ENCODE results near the gene RAI14.

Gene RAI14

GRCh38 chr5:34718516-34718915 lies 62.4 kb downstream of the RAI14 start:
- no peak overlapping the region for H4K91ac ChIP-seq (ENCODE audit: low read depth, low read length)
- no peak overlapping the region for H2BK12ac ChIP-seq (ENCODE audit: low read length)
- H2AK5ac ChIP-seq (ENCODE audit: low read length), result no peak overlapping the region
- H3K4me1 ChIP-seq (ENCODE audit: control insufficient read depth in 1 of 2, insufficient read depth in 2 of 2, low read length in 2 of 2), result peaks cover 13 to 17% of the 10 kb centered on the region in 2 experiments
- peaks cover 5% of the 10 kb centered on the region for H3K79me2 ChIP-seq (ENCODE audit: control insufficient read depth, insufficient read depth, low read length, poor library complexity)
- H2BK120ac ChIP-seq (ENCODE audit: insufficient read depth, low read length, poor library complexity), result no peak overlapping the region
- no peak overlapping the region for H2AFZ ChIP-seq (ENCODE audit: insufficient read depth, low read length, poor library complexity)
- no peak overlapping the region for H3K14ac ChIP-seq (ENCODE audit: low read length)
- H3K27me3 ChIP-seq (ENCODE audit: insufficient read depth, low read length), result no peaks in the 10 kb centered on the region
- no peaks in the 10 kb centered on the region for H3K9me3 ChIP-seq (ENCODE audit: insufficient read depth, low read depth, low read length)
- H3K4ac ChIP-seq (ENCODE audit: low read depth, low read length), result no peak overlapping the region
- no peak overlapping the region for H3K4me2 ChIP-seq (ENCODE audit: low read length)
- H3K18ac ChIP-seq (ENCODE audit: low read length), result peak overlapping the region; percentile 40
- peaks cover 6 to 9% of the 10 kb centered on the region in 2 experiments for H3K36me3 ChIP-seq (ENCODE audit: control insufficient read depth in 1 of 2, insufficient read depth in 2 of 2, low read length in 2 of 2)
- DNase-seq, result no peak
- peak overlapping the region; percentile 51 for H4K8ac ChIP-seq (ENCODE audit: low read depth, low read length)
- no peak overlapping the region for H3K23ac ChIP-seq (ENCODE audit: low read length)
- no peak overlapping the region for H3K9ac ChIP-seq (ENCODE audit: low read length)
- peaks cover 6% of the 10 kb centered on the region for H3K79me1 ChIP-seq (ENCODE audit: low read length)
- H3K4me3 ChIP-seq (ENCODE audit: low read depth, low read length), result no peak overlapping the region
- no peak overlapping the region for H2BK5ac ChIP-seq (ENCODE audit: low read depth, low read length, poor library complexity)
- no peak overlapping the region for H4K12ac ChIP-seq (ENCODE audit: low read depth, low read length)
- no CpG with 5 or more reads among the region's 4 CpGs for WGBS (ENCODE audit: extremely low coverage, insufficient coverage, insufficient read length)
- no peak overlapping the region for H3K27ac ChIP-seq (ENCODE audit: low read depth, low read length)

GRCh38 chr5:34719029-34719428 lies 62.9 kb downstream of the RAI14 start:
- no peak overlapping the region for H4K91ac ChIP-seq (ENCODE audit: low read depth, low read length)
- no peak overlapping the region for H3K14ac ChIP-seq (ENCODE audit: low read length)
- WGBS (ENCODE audit: extremely low coverage, insufficient coverage, insufficient read length), result no CpG with 5 or more reads among the region's 8 CpGs
- H3K4me3 ChIP-seq (ENCODE audit: low read depth, low read length), result no peak overlapping the region
- peak; percentile 50 to 69 for DNase-seq
- no peak overlapping the region for H4K12ac ChIP-seq (ENCODE audit: low read depth, low read length)
- H2AFZ ChIP-seq (ENCODE audit: insufficient read depth, low read length, poor library complexity), result no peak overlapping the region
- no peak overlapping the region for H3K23ac ChIP-seq (ENCODE audit: low read length)
- no peak overlapping the region for H3K27ac ChIP-seq (ENCODE audit: low read depth, low read length)
- no peak overlapping the region for H4K8ac ChIP-seq (ENCODE audit: low read depth, low read length)
- H3K18ac ChIP-seq (ENCODE audit: low read length), result no peak overlapping the region
- H3K27me3 ChIP-seq (ENCODE audit: insufficient read depth, low read length), result no peaks in the 10 kb centered on the region
- H3K9ac ChIP-seq (ENCODE audit: low read length), result no peak overlapping the region
- H2BK12ac ChIP-seq (ENCODE audit: low read length), result no peak overlapping the region
- no peak overlapping the region for H2BK5ac ChIP-seq (ENCODE audit: low read depth, low read length, poor library complexity)
- peaks cover 13 to 17% of the 10 kb centered on the region in 2 experiments for H3K4me1 ChIP-seq (ENCODE audit: control insufficient read depth in 1 of 2, insufficient read depth in 2 of 2, low read length in 2 of 2)
- H3K9me3 ChIP-seq (ENCODE audit: insufficient read depth, low read depth, low read length), result no peaks in the 10 kb centered on the region
- H3K36me3 ChIP-seq (ENCODE audit: control insufficient read depth in 1 of 2, insufficient read depth in 2 of 2, low read length in 2 of 2), result peaks cover 6 to 9% of the 10 kb centered on the region in 2 experiments
- H3K4ac ChIP-seq (ENCODE audit: low read depth, low read length), result peak overlapping the region; percentile 8
- no peak overlapping the region for H2AK5ac ChIP-seq (ENCODE audit: low read length)
- H3K4me2 ChIP-seq (ENCODE audit: low read length), result no peak overlapping the region
- no peak overlapping the region for H2BK120ac ChIP-seq (ENCODE audit: insufficient read depth, low read length, poor library complexity)
- H3K79me2 ChIP-seq (ENCODE audit: control insufficient read depth, insufficient read depth, low read length, poor library complexity), result peaks cover 5% of the 10 kb centered on the region
- peaks cover 6% of the 10 kb centered on the region for H3K79me1 ChIP-seq (ENCODE audit: low read length)

GRCh38 chr5:34721327-34721726 lies 65.2 kb downstream of the RAI14 start:
- no peak overlapping the region for H3K4ac ChIP-seq (ENCODE audit: low read depth, low read length)
- no peaks in the 10 kb centered on the region for H3K9me3 ChIP-seq (ENCODE audit: insufficient read depth, low read depth, low read length)
- H3K9ac ChIP-seq (ENCODE audit: low read length), result no peak overlapping the region
- no peak overlapping the region for H3K18ac ChIP-seq (ENCODE audit: low read length)
- no peak overlapping the region for H3K4me2 ChIP-seq (ENCODE audit: low read length)
- no peak overlapping the region for H2BK5ac ChIP-seq (ENCODE audit: low read depth, low read length, poor library complexity)
- H3K27ac ChIP-seq (ENCODE audit: low read depth, low read length), result no peak overlapping the region
- no peak overlapping the region for H3K14ac ChIP-seq (ENCODE audit: low read length)
- no peak overlapping the region for H4K8ac ChIP-seq (ENCODE audit: low read depth, low read length)
- WGBS (ENCODE audit: extremely low coverage, insufficient coverage, insufficient read length), result no CpG with 5 or more reads among the region's 3 CpGs
- H3K27me3 ChIP-seq (ENCODE audit: insufficient read depth, low read length), result no peaks in the 10 kb centered on the region
- H3K79me2 ChIP-seq (ENCODE audit: control insufficient read depth, insufficient read depth, low read length, poor library complexity), result peaks cover 4% of the 10 kb centered on the region
- peaks cover 9 to 10% of the 10 kb centered on the region in 2 experiments for H3K4me1 ChIP-seq (ENCODE audit: control insufficient read depth in 1 of 2, insufficient read depth in 2 of 2, low read length in 2 of 2)
- H3K79me1 ChIP-seq (ENCODE audit: low read length), result peaks cover 2% of the 10 kb centered on the region
- H3K4me3 ChIP-seq (ENCODE audit: low read depth, low read length), result no peak overlapping the region
- H2AK5ac ChIP-seq (ENCODE audit: low read length), result no peak overlapping the region
- no peak overlapping the region for H2BK120ac ChIP-seq (ENCODE audit: insufficient read depth, low read length, poor library complexity)
- no peak overlapping the region for H2AFZ ChIP-seq (ENCODE audit: insufficient read depth, low read length, poor library complexity)
- H2BK12ac ChIP-seq (ENCODE audit: low read length), result no peak overlapping the region
- H3K23ac ChIP-seq (ENCODE audit: low read length), result no peak overlapping the region
- peak in 1 of 2 donors; percentile 50 for DNase-seq
- H4K91ac ChIP-seq (ENCODE audit: low read depth, low read length), result no peak overlapping the region
- peaks cover 8% of the 10 kb centered on the region in 2 experiments for H3K36me3 ChIP-seq (ENCODE audit: control insufficient read depth in 1 of 2, insufficient read depth in 2 of 2, low read length in 2 of 2)
- no peak overlapping the region for H4K12ac ChIP-seq (ENCODE audit: low read depth, low read length)

DNA sequence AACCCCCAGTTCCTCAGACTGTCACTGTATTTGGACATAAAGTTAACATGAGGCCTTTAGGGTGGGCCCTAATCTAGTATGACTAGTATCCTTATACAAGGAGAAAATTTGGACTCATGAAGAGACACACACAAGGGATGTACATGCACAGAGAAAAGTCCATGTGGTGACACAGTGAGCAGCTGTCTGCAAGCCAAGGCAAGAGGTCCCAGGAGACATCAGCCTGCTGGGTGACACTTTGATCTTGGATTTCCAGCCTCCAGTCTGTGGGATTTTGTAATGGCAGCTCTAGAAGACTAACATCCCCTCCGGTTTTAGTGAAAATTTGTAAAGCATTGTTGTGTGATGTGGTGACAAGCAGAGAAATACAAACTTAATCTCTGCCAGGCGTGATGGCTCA lies 66.1 kb downstream of the RAI14 start:
- H3K4me1 ChIP-seq (ENCODE audit: control insufficient read depth in 1 of 2, insufficient read depth in 2 of 2, low read length in 2 of 2), result peaks cover 9 to 10% of the 10 kb centered on the region in 2 experiments
- H4K8ac ChIP-seq (ENCODE audit: low read depth, low read length), result no peak overlapping the region
- peaks cover 4% of the 10 kb centered on the region for H3K79me2 ChIP-seq (ENCODE audit: control insufficient read depth, insufficient read depth, low read length, poor library complexity)
- no peak overlapping the region for H3K14ac ChIP-seq (ENCODE audit: low read length)
- no peak overlapping the region for H3K4me2 ChIP-seq (ENCODE audit: low read length)
- H3K27ac ChIP-seq (ENCODE audit: low read depth, low read length), result no peak overlapping the region
- no CpG with 5 or more reads among the region's 2 CpGs for WGBS (ENCODE audit: extremely low coverage, insufficient coverage, insufficient read length)
- no peaks in the 10 kb centered on the region for H3K27me3 ChIP-seq (ENCODE audit: insufficient read depth, low read length)
- H4K91ac ChIP-seq (ENCODE audit: low read depth, low read length), result no peak overlapping the region
- H3K9ac ChIP-seq (ENCODE audit: low read length), result no peak overlapping the region
- no peak overlapping the region for H2BK12ac ChIP-seq (ENCODE audit: low read length)
- H3K23ac ChIP-seq (ENCODE audit: low read length), result no peak overlapping the region
- no peak overlapping the region for H3K4ac ChIP-seq (ENCODE audit: low read depth, low read length)
- peaks cover 9% of the 10 kb centered on the region in 2 experiments for H3K36me3 ChIP-seq (ENCODE audit: control insufficient read depth in 1 of 2, insufficient read depth in 2 of 2, low read length in 2 of 2)
- no peak overlapping the region for H2AFZ ChIP-seq (ENCODE audit: insufficient read depth, low read length, poor library complexity)
- no peak for DNase-seq
- peaks cover 2% of the 10 kb centered on the region for H3K79me1 ChIP-seq (ENCODE audit: low read length)
- H3K4me3 ChIP-seq (ENCODE audit: low read depth, low read length), result no peak overlapping the region
- H3K9me3 ChIP-seq (ENCODE audit: insufficient read depth, low read depth, low read length), result no peaks in the 10 kb centered on the region
- H3K18ac ChIP-seq (ENCODE audit: low read length), result no peak overlapping the region
- no peak overlapping the region for H4K12ac ChIP-seq (ENCODE audit: low read depth, low read length)
- H2BK120ac ChIP-seq (ENCODE audit: insufficient read depth, low read length, poor library complexity), result no peak overlapping the region
- no peak overlapping the region for H2AK5ac ChIP-seq (ENCODE audit: low read length)
- no peak overlapping the region for H2BK5ac ChIP-seq (ENCODE audit: low read depth, low read length, poor library complexity)

Data from trophoblast cell (in vitro differentiated cells and primary cell).